ENCODE data around the gene FBXO48.
A peak's percentile ranks its signal among the peaks of the same experiment; 100 is the strongest.
"Not testable (repeated sequence)": the region's sequence is repeated elsewhere in the genome, so short reads cannot be mapped to it uniquely, and the experiment has no call there.

The FBXO48 gene

GRCh38 chr2:68469935-68470334, 2.8 kb upstream of the FBXO48 start:
- peak; percentile 6 for DNase-seq

GRCh38 chr2:68468801-68469200, 1.7 kb upstream of the FBXO48 start:
- DNase-seq, result no peak

GRCh38 chr2:68466778-68467076, 367 bp downstream of the FBXO48 start:
- DNase-seq, result no peak

GRCh38 chr2:68466361-68466777, 725 bp downstream of the FBXO48 start:
- peak; percentile 68 for DNase-seq

GRCh38 chr2:68465081-68465916, 1.8 kb downstream of the FBXO48 start:
- peak; percentile 51 for DNase-seq

GRCh38 chr2:68464651-68465050, 2.4 kb downstream of the FBXO48 start:
- DNase-seq, result no peak

GRCh38 chr2:68463287-68463877, 3.7 kb downstream of the FBXO48 start:
- DNase-seq, result peak; percentile 50

- DNase-seq, result peak; percentile 51
Observed at GRCh38 chr2:68458981-68459380, 8.1 kb downstream of the FBXO48 start.

GRCh38 chr2:68456198-68456597, 10.9 kb downstream of the FBXO48 start:
- no peak for DNase-seq

GRCh38 chr2:68454719-68455118, 12.4 kb downstream of the FBXO48 start:
- no peak for DNase-seq

GRCh38 chr2:68453761-68454360, 13.2 kb downstream of the FBXO48 start:
- DNase-seq, result no peak

- no peak for DNase-seq
Observed at GRCh38 chr2:68452158-68452900, 14.8 kb downstream of the FBXO48 start.

- no peak for DNase-seq
Observed at GRCh38 chr2:68448671-68449653, 18.1 kb downstream of the FBXO48 start.

- no peak for DNase-seq
Observed at GRCh38 chr2:68447118-68447517, 20.0 kb downstream of the FBXO48 start.

GRCh38 chr2:68446425-68446824, 20.7 kb downstream of the FBXO48 start:
- not testable (repeated sequence) for DNase-seq

- DNase-seq, result no peak
Observed at GRCh38 chr2:68441994-68442322, 25.1 kb downstream of the FBXO48 start.

- peak; percentile 82 for DNase-seq
Observed at GRCh38 chr2:68441179-68441993, 25.7 kb downstream of the FBXO48 start.

GRCh38 chr2:68438455-68439303, 28.4 kb downstream of the FBXO48 start:
- no peak for DNase-seq

- DNase-seq, result no peak
Observed at GRCh38 chr2:68436270-68436669, 30.8 kb downstream of the FBXO48 start.

- peak; percentile 23 for DNase-seq
Observed at GRCh38 chr2:68435615-68436014, 31.5 kb downstream of the FBXO48 start.

GRCh38 chr2:68434981-68435380, 32.1 kb downstream of the FBXO48 start:
- no peak for DNase-seq
